HCT116 (cell line): Measurements from ENCODE around the gene CHST14.

Experiments used
- CTCF ChIP-seq, 3 experiments: fragments of 200-600 bp in 1 of 3; sonication (generic) in 1 of 3; IDR thresholded peaks in 2 of 3; conservative IDR thresholded peaks in 1 of 3; 2 replicates each; pipeline ENCODE4 v1.5.1; 2012 to 2017; ENCODE audit warnings: low read depth in 2 of 3, low read length in 2 of 3, antibody characterized with exemption in 1 of 3, borderline replicate concordance in 1 of 3, control low read depth in 1 of 3, mild to moderate bottlenecking in 1 of 3, mixed read lengths in 1 of 3, mixed run types in 1 of 3, moderate library complexity in 1 of 3; ENCODE audit not compliant: insufficient read depth in 1 of 3
- EZH2 ChIP-seq: fragments of 200-600 bp; sonication (generic); IDR thresholded peaks from 2 replicates; pipeline ENCODE4 v1.6.1; 2017; ENCODE audit warnings: antibody characterized with exemption, mixed run types
- YY1 ChIP-seq: IDR thresholded peaks from 2 replicates; pipeline ENCODE4 v1.6.1; 2011; ENCODE audit warnings: low read length, low read depth, moderate library complexity, mild to moderate bottlenecking; ENCODE audit not compliant: insufficient replicate concordance; ENCODE audit errors: extremely low read depth
- ZBTB33 ChIP-seq: IDR thresholded peaks from 2 replicates; pipeline ENCODE4 v1.6.1; 2011; ENCODE audit warnings: mild to moderate bottlenecking, low read length, moderate library complexity; ENCODE audit not compliant: insufficient replicate concordance; ENCODE audit errors: extremely low read depth
- ZNF274 ChIP-seq: fragments of 200-500 bp; sonication (Bioruptor generic); IDR thresholded peaks from 2 replicates; pipeline ENCODE4 v1.6.1; 2014; ENCODE audit warnings: mild to moderate bottlenecking, low read depth, low read length, inconsistent platforms

- TF ChIP-seq CTCF (IDR thresholded peaks at IDR 0.05 in 2 of 3, conservative IDR thresholded peaks at IDR 0.05 in 1 of 3; ENCODE audit: borderline replicate concordance in 1 of 3, insufficient read depth in 1 of 3, low read depth in 2 of 3, low read length in 2 of 3) (no peak), ZBTB33 (no peak), ZNF274 (no peak), YY1 (no peak), EZH2 (no peak)
Observed at GRCh38 chr15:40439461-40439959, 31.3 kb upstream of the CHST14 start.
